Fibroblast of skin of scalp (primary cell): ENCODE results near the gene SRGN.

Source experiments
- DNase-seq: peaks from one replicate; pipeline ENCODE4 v3.0.0-alpha.2; 2013

SRGN gene

DNA sequence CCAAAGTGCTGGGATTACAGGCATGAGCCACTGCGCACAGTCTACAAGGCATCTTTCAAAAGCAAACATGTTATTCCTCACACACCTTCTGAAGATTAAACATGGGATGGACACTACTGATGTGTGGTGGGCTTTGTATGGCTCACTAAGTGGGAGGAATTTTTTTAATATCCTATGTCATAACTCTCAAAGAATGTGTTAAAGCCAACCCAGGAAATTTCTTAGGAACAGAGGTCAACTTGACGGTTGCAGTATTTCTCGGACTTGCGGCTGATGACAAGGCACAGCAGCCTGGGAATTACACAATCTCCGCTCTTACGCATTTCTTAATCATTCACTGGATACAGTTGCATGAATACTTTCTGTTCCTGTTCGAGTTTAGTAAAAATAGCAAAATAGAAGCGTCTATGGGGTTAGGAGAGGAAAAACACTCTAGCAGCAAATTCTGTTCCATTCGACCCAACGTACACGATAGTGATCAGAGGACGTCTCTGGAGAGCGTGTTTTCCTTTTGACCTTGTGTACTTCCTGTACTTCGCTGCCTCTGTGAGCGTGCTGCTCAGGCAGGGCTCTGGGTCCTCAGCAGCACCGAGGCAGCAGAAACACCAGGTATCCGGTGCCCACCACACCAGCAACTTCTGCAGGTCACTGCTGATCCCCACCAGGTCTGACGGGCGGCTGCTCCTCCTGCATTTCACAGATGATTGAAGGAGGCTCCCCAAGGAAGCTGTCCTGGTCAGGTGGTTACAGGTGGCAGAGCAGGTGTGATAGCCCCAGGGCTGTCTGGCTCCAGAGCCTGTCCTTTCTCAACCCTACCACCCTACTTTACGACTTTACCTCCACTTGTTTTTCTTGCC is 26.4 kb upstream of the SRGN start:
- peak; percentile 93 for DNase-seq

DNA sequence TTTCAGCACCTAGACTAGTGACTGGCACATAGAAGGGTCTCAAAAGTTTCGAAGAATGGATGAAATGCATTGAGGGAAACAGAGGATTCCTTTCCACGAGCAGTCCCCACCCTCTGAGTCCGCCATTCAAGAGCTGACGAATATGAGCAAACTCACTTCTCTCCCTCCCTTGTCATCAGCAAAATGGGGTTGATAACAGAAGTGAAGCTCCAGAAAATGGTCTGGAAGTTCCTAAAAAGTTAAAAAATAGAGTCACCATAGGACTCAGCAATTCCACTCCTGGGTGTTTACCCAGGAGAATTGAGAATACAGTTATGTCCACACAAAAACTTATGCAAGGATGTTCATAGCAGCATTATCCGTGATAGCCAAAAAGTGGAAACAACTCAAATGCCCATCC is 25.0 kb upstream of the SRGN start:
- DNase-seq = no peak

DNA sequence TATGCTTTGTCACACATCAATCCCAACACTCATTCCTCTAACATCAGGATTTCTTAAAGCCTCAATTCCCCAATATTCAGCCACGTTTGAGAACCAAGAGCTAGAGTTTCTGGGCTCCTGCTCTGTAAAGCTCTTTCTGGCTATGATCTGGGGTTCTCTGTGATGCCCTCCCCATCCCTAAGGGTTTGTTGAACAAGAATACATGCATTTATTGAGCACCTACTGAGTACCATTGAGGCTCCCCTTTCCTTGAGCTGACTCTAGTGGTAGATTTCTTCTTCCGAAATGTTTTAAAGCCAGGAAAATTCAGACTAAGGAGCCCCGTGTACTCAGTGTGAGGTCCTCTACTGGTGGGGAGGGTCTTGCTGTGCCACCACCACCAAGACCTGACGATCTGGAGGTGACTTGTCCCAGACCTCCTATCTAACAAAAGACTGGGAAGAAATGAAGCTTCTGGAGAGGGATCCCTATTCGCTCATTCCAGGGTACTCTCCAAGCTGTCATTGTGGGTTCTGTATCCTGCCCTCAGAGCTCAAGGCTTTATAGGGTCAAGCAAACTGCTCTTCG is 23.1 kb upstream of the SRGN start:
- no peak for DNase-seq

DNA sequence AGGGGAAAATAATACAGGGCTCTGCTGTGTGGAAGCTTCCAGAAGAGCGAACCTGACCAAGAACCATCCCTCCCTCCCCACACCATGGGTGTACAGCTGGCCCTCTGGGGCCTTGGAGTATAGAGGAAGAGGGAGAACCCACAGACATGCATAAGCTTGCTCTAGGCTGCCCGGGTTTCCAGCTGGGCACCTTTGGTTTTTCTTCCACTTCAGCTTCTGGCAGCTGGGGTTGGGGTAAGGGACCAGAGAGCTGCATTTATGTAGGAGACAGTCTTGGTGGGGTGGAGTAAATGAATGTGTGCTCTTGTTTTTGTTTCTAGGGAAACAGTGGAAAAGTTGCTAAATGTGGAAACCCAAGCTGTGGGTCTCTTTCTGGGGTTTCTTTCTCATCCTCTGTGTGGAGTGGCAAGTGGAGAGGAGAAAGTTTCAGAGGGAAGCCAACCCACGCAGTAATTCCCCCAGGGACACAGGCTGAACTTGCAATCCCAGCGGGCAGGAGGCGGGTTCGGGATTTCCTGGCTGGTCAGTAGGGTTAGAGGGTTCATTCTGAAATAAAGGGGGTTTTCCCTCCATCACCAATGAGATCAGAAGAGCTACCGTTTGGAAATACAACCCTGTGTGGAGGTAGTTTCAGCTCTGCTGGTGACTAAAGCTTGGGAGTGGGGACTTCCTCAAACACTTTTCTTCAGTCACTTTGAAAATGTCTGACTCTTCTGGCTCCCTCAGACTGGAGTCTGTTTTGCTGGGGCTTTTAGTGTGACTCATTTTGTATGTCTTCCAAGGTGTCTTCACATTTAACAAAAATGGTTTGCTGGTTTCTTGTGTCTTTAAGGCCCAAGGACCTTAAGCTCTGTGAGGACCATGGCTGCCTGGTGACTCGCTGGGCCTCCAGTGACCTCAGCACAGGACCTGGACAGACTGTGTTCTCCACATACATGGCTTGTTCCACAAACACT is 22.2 kb upstream of the SRGN start:
- DNase-seq = peak; percentile 42

DNA sequence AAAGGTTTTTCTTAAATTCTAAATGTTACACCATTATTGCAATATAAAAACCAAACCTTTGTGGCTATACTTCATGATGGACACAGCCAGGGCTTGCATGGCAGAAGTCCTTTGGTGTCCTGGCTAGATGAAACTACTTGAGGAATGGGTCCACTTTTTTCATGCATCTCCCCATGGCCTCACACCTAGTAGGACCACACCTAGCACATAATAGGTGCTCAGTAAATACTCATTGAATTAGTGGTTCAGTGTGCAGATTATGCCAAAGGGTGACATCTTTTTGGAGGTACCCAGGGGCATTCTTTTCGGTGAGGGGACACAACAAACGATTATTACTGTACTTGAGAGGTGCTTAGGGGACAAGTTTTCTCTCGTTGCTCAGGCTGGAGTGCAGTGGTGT is 20.7 kb upstream of the SRGN start:
- DNase-seq = no peak

DNA sequence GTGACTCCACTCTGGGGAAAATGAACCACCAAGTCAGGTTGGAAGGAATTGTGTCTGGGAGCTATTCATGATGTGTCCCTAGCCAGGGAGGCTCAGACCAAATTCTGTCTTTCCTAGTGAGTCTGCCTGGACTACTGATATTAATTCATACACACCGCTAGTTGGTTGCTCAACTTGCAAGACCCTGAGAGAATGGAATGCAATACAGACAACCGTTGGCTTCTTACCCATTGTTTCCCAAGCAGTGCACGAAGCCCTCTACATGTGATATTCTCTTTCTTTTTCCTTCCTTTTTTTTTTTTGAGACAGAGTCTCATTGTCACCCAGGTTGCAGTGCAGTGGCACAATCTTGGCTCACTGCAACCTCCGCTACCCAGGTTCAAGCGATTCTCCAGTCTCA is 19.4 kb upstream of the SRGN start:
- DNase-seq = no peak

DNA sequence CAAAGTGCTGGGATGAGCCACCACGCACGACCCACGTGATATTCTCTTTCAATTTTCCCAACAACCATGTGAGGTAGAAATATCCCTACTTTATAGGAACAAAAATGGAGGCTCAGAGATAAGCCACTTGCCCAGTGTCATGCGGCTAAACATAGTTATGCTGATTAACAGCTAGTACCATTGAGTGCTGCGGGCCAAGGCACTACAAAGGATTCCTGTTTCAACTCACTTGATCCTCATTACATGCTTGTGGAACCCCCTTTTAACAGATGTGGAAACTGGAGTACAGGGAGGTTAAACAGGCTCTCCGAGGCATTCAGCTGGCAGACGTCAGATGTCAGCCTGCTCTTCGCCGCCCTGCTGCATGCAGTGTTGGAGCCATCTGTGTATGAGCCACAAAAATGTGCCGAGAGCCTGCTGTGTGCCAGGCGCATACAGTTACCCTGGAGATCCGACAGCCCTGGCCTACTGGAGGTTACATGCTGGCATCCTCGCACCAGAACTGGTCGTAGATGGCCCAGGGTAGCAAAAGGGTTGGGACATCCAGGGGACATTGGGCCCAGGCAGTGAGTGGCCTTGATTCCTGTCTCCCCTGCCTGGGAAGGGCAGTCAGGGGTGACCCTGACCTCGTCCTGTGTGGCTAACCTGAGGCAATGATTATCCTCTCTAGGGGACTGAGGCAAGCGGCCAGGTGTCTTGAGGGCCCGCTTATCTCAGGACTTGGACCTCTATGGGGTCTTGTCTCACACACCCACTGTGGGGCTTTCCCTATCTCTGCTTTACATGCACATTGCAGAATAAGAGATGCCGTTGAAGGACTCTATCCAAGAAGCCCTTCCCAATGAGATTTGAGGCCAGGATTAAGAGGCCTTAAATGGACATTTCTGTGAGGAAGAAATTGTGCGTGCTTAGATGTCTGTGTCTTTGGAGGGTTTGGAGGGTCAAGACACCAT is 18.5 kb upstream of the SRGN start:
- peak; percentile 33 for DNase-seq

DNA sequence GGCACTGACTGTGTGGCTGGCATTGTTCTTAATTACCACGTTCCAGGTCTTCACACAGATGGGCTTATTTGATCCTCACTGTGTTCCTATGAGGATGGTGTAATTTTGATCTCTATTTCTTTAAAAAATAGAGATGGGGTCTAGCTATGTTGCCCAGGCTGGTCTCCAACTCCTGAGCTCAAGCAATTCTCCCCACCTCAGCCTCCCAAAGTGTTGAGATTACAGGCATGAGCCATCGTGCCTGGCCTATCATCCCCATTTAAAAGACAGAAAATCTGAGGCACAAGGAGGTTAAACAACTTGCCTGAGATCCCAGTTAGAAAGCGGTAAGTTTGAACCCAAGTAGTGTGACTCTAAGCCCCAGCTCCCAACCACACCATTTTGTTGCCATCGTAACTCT is 17.0 kb upstream of the SRGN start:
- no peak for DNase-seq

DNA sequence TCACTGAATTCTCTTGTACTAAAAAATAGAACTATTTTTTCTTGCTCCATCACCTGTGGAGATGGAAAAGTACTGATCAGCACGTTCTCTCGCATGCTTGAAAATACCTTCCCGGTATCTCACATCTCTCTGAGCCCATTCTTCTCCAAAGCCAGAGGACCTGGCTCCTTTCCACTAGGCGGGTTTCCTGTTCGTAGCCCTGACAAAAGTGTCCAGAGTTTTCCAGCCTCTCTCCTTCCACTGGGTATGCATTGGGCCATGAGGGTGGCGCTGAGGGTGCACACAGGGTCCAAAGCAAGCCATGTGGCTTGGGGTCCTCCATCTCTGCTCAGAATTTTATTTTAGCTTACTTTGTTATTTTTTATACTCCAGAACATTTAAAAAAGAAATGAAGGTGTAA is 16.3 kb upstream of the SRGN start:
- DNase-seq = no peak

DNA sequence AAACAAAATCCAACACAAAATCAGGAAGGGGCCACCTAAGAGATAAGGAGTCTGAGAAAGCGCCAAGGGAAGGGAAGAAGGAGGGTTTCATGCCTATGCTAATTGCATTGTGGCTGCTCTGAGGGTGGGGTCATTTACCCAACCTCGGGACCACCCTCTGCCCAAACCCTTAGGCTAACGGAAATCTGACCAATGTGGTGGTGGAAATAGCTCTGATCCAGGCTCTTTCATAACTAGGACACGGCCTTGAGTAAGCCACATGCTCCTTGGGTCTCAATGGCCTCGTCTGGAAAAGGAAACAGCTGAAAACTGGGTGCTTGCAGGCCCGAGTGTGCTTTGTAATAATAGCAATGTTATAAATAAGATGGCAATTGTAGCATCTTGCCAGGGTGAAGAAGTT is 14.9 kb upstream of the SRGN start:
- DNase-seq = no peak

DNA sequence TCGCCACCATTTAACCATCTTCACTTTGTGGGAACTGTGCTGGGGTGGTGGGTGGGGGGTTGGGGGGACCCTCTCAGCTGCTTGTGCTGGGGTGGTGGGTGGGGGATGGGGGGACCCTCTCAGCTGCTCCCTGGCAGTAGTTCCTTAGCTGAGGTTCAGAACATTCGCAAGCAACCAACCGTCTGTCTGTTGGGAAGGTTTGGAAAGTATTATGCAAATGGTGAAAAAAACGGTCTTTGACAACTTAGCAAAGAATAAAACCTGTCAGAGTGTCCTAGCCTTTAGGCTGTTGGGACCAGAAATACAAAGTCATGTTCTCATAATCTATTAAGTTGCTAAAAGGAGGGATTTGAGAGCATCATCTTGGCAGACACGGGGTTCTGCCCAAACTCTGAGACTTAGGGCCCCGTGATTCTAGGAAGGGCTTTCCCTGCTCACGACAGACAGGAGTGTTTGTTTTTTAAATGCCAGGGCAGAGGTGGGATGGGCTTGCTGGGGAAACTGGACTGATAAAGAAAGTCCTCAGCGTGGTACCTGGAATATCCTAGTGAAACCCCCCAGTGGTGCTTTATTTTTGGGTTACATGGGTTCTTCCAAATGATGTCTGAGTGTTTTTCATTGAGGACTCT is 14.1 kb upstream of the SRGN start:
- no peak for DNase-seq

DNA sequence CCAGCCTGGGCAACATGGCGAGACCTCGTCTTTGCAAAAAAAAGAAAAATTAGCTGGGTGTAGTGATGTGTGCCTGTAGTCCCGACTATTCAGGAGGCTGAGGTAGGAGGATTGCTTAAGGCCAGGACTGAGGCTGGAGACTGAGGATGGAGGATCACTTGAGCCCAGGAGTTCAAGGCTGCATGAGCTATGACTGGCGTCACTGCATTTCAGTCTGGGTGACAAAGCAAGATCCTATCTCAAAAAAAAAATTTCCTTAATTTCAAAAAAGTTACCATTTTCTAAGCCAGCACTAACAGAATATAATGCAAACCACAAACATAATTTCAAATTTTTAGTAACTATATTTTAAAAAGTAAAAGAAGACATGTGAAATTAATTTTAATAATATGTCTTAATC is 13.4 kb upstream of the SRGN start:
- no peak for DNase-seq

DNA sequence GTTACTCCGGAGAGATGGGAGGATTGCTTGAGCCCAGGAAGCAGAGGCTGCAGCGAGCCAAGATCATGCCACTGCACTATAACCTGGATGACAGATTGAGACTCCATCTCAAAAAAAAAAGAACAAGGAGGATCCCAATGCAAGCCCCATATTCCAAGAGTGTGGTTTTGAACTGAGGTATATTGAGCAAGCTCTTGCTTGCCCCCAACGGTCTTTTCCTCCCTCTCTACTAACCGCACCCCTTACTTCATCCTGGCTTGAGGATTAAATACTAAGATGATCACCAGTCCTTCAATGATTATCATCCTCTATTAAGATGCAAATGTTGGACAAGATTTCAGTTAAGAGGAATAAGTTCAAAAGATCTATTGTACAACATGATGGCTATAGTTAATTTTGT is 12.5 kb upstream of the SRGN start:
- no peak for DNase-seq

DNA sequence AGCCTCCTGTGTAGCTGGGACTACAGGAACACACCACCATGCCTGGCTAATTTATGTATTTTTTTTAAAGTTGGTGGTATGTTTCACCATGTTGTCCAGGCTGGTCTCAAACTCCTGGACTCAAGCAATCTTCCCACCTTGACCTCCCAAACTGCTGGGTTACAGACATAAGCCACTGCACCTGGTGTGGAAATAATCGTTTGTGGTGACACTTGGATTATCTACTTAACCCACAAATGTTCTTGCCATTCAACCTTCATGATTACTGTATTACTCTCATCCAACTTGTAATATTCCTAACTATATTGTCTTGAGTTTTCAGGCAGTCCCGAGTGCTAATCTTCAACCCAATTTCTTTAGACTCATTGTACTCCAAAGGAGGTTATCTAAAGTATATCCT is 9.6 kb upstream of the SRGN start:
- no peak for DNase-seq

DNA sequence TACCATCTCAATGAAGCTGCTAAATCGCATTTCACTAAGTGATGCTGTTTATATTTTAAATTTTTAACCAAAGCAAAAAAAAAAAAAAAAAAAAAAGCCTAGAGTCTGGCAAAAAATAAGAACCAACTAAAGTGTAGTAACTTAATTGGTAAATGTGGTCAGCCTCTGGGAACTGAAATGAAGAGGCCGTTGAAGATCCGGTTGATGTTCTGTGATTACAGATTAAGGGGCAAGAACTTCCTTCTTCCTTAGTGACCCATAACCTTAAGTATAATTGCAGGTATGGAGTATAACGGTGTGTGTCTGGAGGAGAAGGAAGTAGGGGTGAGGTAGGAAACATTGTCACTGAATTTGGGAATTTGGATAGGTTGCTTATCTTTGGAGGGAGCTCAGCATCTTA is 7.7 kb upstream of the SRGN start:
- DNase-seq = no peak

DNA sequence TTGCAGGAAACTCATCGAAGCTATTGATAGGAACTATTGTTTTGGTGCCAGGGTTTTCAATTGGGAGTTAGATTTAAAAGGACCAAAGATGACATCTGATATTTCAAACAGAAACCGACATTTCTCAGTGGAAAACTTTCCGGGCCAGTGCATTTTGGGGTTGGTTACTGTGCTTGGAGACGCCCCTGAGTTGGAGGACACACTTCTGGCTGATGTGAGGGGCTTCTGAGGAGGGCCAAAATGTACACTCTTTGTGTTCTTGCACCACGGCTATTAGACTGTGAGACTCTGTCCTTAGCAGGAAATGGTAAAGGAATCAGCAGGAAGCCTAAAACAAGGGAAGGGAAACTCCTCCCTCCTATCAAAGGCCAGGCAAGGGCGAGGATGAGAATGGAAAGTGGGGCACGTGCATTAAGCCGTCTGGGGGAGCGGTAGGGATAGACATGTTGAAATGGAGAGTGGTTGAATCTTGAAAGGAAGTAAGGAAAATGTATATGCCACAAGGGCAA is 1.8 kb upstream of the SRGN start:
- DNase-seq = peak; percentile 36

DNA sequence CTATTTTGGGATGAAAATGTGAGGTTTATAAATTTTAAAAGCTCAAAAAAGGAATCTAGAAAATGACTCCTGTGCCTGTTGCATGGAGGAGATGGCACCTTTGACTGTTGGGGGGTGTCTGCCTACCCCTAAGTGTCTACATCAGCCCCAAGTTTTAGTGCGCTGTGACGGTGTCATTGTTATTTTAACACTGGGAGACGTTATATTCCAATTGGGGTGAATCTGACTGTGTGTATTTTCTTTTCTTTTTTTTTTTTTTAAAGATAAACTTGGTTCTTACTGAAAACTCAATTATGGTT is 517 bp downstream of the SRGN start:
- no peak for DNase-seq

DNA sequence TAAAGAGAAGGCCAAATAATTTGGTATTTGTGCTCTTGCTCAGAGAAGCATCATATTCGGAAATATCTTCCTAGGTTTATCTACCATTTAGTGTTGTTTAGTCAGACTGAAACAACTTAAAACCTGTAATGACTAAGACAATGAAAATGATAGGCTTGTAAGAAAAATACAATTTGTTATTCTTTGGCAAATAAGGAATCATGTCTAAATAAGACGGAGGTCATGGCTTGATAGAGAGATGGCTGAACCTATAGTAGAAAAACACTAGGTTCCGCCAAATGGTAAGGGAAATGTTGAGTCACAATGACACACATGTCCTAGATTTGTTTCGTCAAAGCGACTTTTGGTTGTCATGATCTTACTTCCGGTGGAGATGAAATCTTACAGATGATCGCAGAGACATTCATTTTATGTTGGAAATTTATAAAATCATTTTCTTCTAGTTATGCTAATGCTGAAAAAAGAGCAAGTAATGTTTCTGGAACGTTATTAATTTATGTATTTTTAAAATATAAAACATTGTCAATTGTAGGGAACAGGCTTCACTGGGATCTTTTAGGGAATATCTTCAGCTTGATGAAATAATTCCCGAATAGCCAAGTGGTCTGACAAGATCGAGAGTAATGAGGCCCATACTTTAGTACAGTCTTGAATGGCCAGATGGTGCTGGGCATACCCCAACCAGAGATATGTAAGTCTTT is 1.0 kb downstream of the SRGN start:
- DNase-seq = peak; percentile 47

DNA sequence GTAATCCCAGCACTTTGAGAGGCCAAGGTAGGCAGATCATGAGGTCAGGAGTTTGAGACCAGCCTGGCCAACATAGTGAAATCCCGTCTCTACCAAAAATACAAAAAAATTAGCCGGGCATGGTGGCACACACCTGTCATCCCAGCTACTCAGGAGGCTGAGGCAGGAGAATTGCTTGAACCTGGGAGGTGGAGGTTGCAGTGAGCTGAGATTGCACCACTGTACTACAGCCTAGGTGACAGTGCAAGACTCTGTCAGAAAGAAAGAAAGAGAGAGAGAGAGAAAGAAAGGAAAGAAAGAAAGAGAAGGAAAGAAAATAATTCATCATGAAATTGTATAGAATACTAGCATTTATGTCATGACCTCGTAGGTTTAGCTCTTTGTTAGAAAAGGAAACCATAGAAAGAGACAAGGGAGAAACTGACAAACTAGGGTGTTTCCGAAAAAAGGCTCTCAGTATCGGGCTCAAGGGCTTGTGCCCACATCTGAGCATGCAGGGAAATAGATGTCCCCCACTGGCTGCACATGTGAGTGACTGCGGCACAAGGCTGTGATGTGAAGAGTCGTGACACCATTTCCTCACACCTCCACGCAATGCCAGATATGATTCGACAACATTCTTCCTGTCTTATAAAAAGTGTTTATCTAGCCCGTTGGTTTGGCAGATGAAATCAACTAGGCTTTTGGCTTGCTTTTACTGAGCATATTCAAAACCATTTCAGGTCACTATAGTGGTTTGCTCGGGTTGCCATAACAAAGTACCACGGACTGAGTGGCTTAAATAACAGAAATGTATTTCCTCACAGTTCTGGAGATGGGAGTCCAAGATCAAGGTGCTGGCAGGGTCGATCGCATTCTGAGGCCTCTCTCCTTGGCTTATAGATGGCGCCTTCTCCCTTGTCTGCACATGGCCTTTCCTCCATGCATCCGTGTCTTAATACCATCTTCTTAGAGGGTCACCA is 2.0 kb downstream of the SRGN start:
- no peak for DNase-seq

DNA sequence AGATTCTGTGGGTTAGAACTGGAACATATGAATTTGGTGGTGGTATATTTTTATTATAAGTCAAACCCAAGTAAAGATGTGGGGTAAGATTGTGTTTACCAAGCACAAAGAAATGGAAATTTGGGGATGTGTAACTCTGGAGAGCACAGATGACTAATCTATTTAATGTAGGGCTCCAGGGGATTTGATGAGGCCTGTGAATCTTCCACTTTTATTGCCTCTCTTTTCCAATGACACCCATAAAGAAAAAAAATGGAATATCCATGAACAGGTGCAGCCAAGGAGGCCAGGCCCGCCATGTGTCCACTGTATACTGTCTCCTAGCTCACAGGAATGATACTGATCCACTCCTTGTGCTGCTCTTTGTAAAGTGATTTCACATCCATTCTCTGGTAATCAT is 2.8 kb downstream of the SRGN start:
- no peak for DNase-seq
